Fibroblast of skin of back (primary cell): Measurements from ENCODE around the gene PRRG4. TPM values are rescaled to one million over a fixed set of nuclear protein-coding genes. Genes with fewer than 3 reads are reported as not detected.
"Not testable (repeated sequence)": the region's sequence is repeated elsewhere in the genome, so short reads cannot be mapped to it uniquely, and the experiment has no call there.

ENCODE experiments used
- DNase-seq: peaks from one replicate; pipeline ENCODE4 v3.0.0-alpha.2; 2013
- polyA plus RNA-seq, 2 experiments: library from polyadenylated mRNA; unstranded; fragments of 120-200 nt; gene quantifications; one replicate each; pipeline ENCODE4 v1.2.1, GENCODE V29; 2013; ENCODE audit not compliant: insufficient read length in 2 of 2

Gene PRRG4
- not detected for polyA plus RNA-seq (2013, experiment 1 of 2; ENCODE audit: insufficient read length)
- polyA plus RNA-seq (2013, experiment 2 of 2; ENCODE audit: insufficient read length) = 0.02 TPM

- peak; percentile 16 for DNase-seq
These were observed at the start of gene PRRG4 for GRCh38 chr11:32829680-32830412. TSS of gene PRRG4 (plus strand) at chr11:32829927. CDS start at chr11:32830530, 603 bp downstream.

GRCh38 chr11:32780839-32781238 is 48.9 kb upstream of the PRRG4 start:
- not testable (repeated sequence) for DNase-seq

- no peak for DNase-seq
These were observed 48.0 kb upstream of the PRRG4 start for GRCh38 chr11:32781721-32782120.

GRCh38 chr11:32785262-32785661 is 44.5 kb upstream of the PRRG4 start:
- DNase-seq = no peak

- DNase-seq = no peak
These were observed 42.9 kb upstream of the PRRG4 start for GRCh38 chr11:32786811-32787210.

GRCh38 chr11:32790916-32791315 is 38.8 kb upstream of the PRRG4 start:
- DNase-seq = no peak

- DNase-seq = no peak
These were observed 37.4 kb upstream of the PRRG4 start for GRCh38 chr11:32792111-32792947.

GRCh38 chr11:32792948-32793475 is 36.7 kb upstream of the PRRG4 start:
- peak; percentile 37 for DNase-seq

- DNase-seq = no peak
These were observed 35.3 kb upstream of the PRRG4 start, which contains the start of gene CCDC73 for GRCh38 chr11:32794439-32794838. TSS of gene CCDC73 (minus strand) at chr11:32794662. CDS start at chr11:32760243, 34,419 bp downstream.

- DNase-seq = no peak
These were observed 33.3 kb upstream of the PRRG4 start for GRCh38 chr11:32796425-32796824.

- DNase-seq = peak; percentile 53
These were observed 20.4 kb upstream of the PRRG4 start for GRCh38 chr11:32809313-32809712.

- DNase-seq = no peak
These were observed 12.4 kb upstream of the PRRG4 start for GRCh38 chr11:32817181-32817851.

- no peak for DNase-seq
These were observed 11.9 kb upstream of the PRRG4 start for GRCh38 chr11:32817852-32818183.

GRCh38 chr11:32819187-32819586 is 10.5 kb upstream of the PRRG4 start:
- no peak for DNase-seq

- DNase-seq = no peak
These were observed 9.2 kb upstream of the PRRG4 start for GRCh38 chr11:32820497-32820896.

GRCh38 chr11:32821517-32821916 is 8.2 kb upstream of the PRRG4 start:
- no peak for DNase-seq

GRCh38 chr11:32821917-32822560 is 7.7 kb upstream of the PRRG4 start:
- DNase-seq = no peak

GRCh38 chr11:32823617-32824016 is 6.1 kb upstream of the PRRG4 start:
- DNase-seq = not testable (repeated sequence)

GRCh38 chr11:32826113-32826512 is 3.6 kb upstream of the PRRG4 start:
- no peak for DNase-seq

GRCh38 chr11:32827276-32827675 is 2.5 kb upstream of the PRRG4 start:
- DNase-seq = no peak

GRCh38 chr11:32829157-32829679 is 509 bp upstream of the PRRG4 start:
- no peak for DNase-seq

GRCh38 chr11:32830413-32830738 is 649 bp downstream of the PRRG4 start:
- DNase-seq = no peak
